ENCODE results near the gene MYO18A.

DNA sequence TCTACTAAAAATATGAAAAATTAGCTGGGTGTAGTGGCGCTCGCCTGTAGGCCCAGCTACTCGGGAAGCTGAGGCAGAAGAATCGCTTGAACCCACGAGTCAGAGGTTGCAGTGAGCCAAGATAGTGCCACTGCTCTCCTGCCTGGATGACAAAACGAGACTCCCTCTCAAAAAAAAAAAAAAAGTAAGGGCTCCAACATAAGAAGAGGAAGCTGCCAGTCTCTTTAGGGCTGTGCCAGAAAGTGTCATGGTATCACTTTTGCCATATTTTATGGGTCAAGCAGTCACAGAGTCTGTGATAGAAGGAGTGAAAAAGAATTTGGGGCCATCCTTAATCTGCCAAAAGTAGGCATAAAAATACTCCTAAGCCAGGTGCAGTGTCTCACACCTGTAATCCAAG, 138.6 kb downstream of the MYO18A start:
- TF ChIP-seq POLR2A (IDR thresholded peaks at IDR 0.05; ENCODE audit: borderline replicate concordance, extremely low read depth, insufficient read depth, insufficient read length) (no peak), RAD21 (IDR thresholded peaks at IDR 0.05; ENCODE audit: low read depth) (no peak), ELF1 (IDR thresholded peaks at IDR 0.05; ENCODE audit: borderline replicate concordance, low read depth) (no peak), CEBPB (IDR thresholded peaks at IDR 0.05; ENCODE audit: low read depth) (no peak), SP1 (IDR thresholded peaks at IDR 0.05; ENCODE audit: low read depth) (no peak), EZH2phosphoT487 (IDR thresholded peaks at IDR 0.05; ENCODE audit: borderline replicate concordance) (no peak), EZH2 (IDR thresholded peaks at IDR 0.05) (no peak), YY1 (IDR thresholded peaks at IDR 0.05; ENCODE audit: extremely low read depth, insufficient replicate concordance, low read depth, low read length) (no peak)
- TF ChIP-seq, protein P1, sequence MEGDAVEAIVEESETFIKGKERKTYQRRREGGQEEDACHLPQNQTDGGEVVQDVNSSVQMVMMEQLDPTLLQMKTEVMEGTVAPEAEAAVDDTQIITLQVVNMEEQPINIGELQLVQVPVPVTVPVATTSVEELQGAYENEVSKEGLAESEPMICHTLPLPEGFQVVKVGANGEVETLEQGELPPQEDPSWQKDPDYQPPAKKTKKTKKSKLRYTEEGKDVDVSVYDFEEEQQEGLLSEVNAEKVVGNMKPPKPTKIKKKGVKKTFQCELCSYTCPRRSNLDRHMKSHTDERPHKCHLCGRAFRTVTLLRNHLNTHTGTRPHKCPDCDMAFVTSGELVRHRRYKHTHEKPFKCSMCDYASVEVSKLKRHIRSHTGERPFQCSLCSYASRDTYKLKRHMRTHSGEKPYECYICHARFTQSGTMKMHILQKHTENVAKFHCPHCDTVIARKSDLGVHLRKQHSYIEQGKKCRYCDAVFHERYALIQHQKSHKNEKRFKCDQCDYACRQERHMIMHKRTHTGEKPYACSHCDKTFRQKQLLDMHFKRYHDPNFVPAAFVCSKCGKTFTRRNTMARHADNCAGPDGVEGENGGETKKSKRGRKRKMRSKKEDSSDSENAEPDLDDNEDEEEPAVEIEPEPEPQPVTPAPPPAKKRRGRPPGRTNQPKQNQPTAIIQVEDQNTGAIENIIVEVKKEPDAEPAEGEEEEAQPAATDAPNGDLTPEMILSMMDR (IDR thresholded peaks at IDR 0.05 in 2 of 3, conservative IDR thresholded peaks at IDR 0.05 in 1 of 3; ENCODE audit: borderline replicate concordance in 1 of 3, insufficient read depth in 1 of 3, low read depth in 2 of 3, low read length in 2 of 3): no peak

Data from HCT116 (cell line).